ENCODE measurements around the gene CCDC157.

Gene CCDC157

GRCh38 chr22:30351226-30351625 lies 5.6 kb upstream of the CCDC157 start:
- H3K4me3 ChIP-seq (ENCODE audit: insufficient read depth, low read depth, low read length, poor library complexity, severe bottlenecking) = no peak overlapping the region
- H3K4me1 ChIP-seq (ENCODE audit: control insufficient read depth, insufficient read depth, low read length, poor library complexity, severe bottlenecking) = peaks cover 26% of the 10 kb centered on the region
- no peaks in the 10 kb centered on the region for H3K27me3 ChIP-seq (replicated peaks; ENCODE audit: control insufficient read depth, insufficient read depth, low read length, poor library complexity, severe bottlenecking)
- H3K9me3 ChIP-seq (ENCODE audit: control insufficient read depth, low read length) = no peaks in the 10 kb centered on the region
- H3K27ac ChIP-seq (ENCODE audit: insufficient read depth, low read length, poor library complexity, severe bottlenecking) = no peak overlapping the region
- peaks cover 67% of the 10 kb centered on the region for H3K36me3 ChIP-seq (ENCODE audit: control insufficient read depth, insufficient read depth, low read length)
- DNase-seq = no peak

- peaks cover 37% of the 10 kb centered on the region for H3K36me3 ChIP-seq (ENCODE audit: control insufficient read depth, insufficient read depth, low read length)
- no peak overlapping the region for H3K27ac ChIP-seq (ENCODE audit: insufficient read depth, low read length, poor library complexity, severe bottlenecking)
- no peaks in the 10 kb centered on the region for H3K27me3 ChIP-seq (replicated peaks; ENCODE audit: control insufficient read depth, insufficient read depth, low read length, poor library complexity, severe bottlenecking)
- peaks cover 21% of the 10 kb centered on the region for H3K4me1 ChIP-seq (ENCODE audit: control insufficient read depth, insufficient read depth, low read length, poor library complexity, severe bottlenecking)
- H3K4me3 ChIP-seq (ENCODE audit: insufficient read depth, low read depth, low read length, poor library complexity, severe bottlenecking) = no peak overlapping the region
- no peak for DNase-seq
- H3K9me3 ChIP-seq (ENCODE audit: control insufficient read depth, low read length) = no peaks in the 10 kb centered on the region
These were observed 2.2 kb upstream of the CCDC157 start for GRCh38 chr22:30354644-30355043.

- no peaks in the 10 kb centered on the region for H3K9me3 ChIP-seq (ENCODE audit: control insufficient read depth, low read length)
- peaks cover 14% of the 10 kb centered on the region for H3K36me3 ChIP-seq (ENCODE audit: control insufficient read depth, insufficient read depth, low read length)
- H3K27ac ChIP-seq (ENCODE audit: insufficient read depth, low read length, poor library complexity, severe bottlenecking) = peak overlapping the region; percentile 96
- H3K27me3 ChIP-seq (replicated peaks; ENCODE audit: control insufficient read depth, insufficient read depth, low read length, poor library complexity, severe bottlenecking) = no peaks in the 10 kb centered on the region
- no peak for DNase-seq
- peak overlapping the region; percentile 88 for H3K4me3 ChIP-seq (ENCODE audit: insufficient read depth, low read depth, low read length, poor library complexity, severe bottlenecking)
- H3K4me1 ChIP-seq (ENCODE audit: control insufficient read depth, insufficient read depth, low read length, poor library complexity, severe bottlenecking) = peaks cover 18% of the 10 kb centered on the region
These were observed 396 bp downstream of the CCDC157 start for GRCh38 chr22:30357236-30357570.

GRCh38 chr22:30357650-30358215 lies 926 bp downstream of the CCDC157 start:
- Histone ChIP-seq H3K36me3 (ENCODE audit: control insufficient read depth, insufficient read depth, low read length) (peaks cover 8% of the 10 kb centered on the region), H3K27ac (ENCODE audit: insufficient read depth, low read length, poor library complexity, severe bottlenecking) (no peak overlapping the region), H3K4me3 (ENCODE audit: insufficient read depth, low read depth, low read length, poor library complexity, severe bottlenecking) (no peak overlapping the region), H3K27me3 (replicated peaks; ENCODE audit: control insufficient read depth, insufficient read depth, low read length, poor library complexity, severe bottlenecking) (no peaks in the 10 kb centered on the region), H3K9me3 (ENCODE audit: control insufficient read depth, low read length) (no peaks in the 10 kb centered on the region), H3K4me1 (ENCODE audit: control insufficient read depth, insufficient read depth, low read length, poor library complexity, severe bottlenecking) (peaks cover 18% of the 10 kb centered on the region)
- no peak for DNase-seq

GRCh38 chr22:30358541-30358940 lies 1.7 kb downstream of the CCDC157 start:
- H3K9me3 ChIP-seq (ENCODE audit: control insufficient read depth, low read length) = no peaks in the 10 kb centered on the region
- no peak for DNase-seq
- H3K27ac ChIP-seq (ENCODE audit: insufficient read depth, low read length, poor library complexity, severe bottlenecking) = no peak overlapping the region
- H3K4me1 ChIP-seq (ENCODE audit: control insufficient read depth, insufficient read depth, low read length, poor library complexity, severe bottlenecking) = peaks cover 18% of the 10 kb centered on the region
- peaks cover 3% of the 10 kb centered on the region for H3K36me3 ChIP-seq (ENCODE audit: control insufficient read depth, insufficient read depth, low read length)
- no peaks in the 10 kb centered on the region for H3K27me3 ChIP-seq (replicated peaks; ENCODE audit: control insufficient read depth, insufficient read depth, low read length, poor library complexity, severe bottlenecking)
- no peak overlapping the region for H3K4me3 ChIP-seq (ENCODE audit: insufficient read depth, low read depth, low read length, poor library complexity, severe bottlenecking)

GRCh38 chr22:30361916-30362650 lies 5.3 kb downstream of the CCDC157 start:
- H3K27ac ChIP-seq (ENCODE audit: insufficient read depth, low read length, poor library complexity, severe bottlenecking) = no peak overlapping the region
- no peaks in the 10 kb centered on the region for H3K4me1 ChIP-seq (ENCODE audit: control insufficient read depth, insufficient read depth, low read length, poor library complexity, severe bottlenecking)
- H3K9me3 ChIP-seq (ENCODE audit: control insufficient read depth, low read length) = no peaks in the 10 kb centered on the region
- H3K36me3 ChIP-seq (ENCODE audit: control insufficient read depth, insufficient read depth, low read length) = no peaks in the 10 kb centered on the region
- DNase-seq = no peak
- H3K27me3 ChIP-seq (replicated peaks; ENCODE audit: control insufficient read depth, insufficient read depth, low read length, poor library complexity, severe bottlenecking) = no peaks in the 10 kb centered on the region
- no peak overlapping the region for H3K4me3 ChIP-seq (ENCODE audit: insufficient read depth, low read depth, low read length, poor library complexity, severe bottlenecking)

GRCh38 chr22:30362651-30363281 lies 6.0 kb downstream of the CCDC157 start:
- Histone ChIP-seq H3K27ac (ENCODE audit: insufficient read depth, low read length, poor library complexity, severe bottlenecking) (no peak overlapping the region), H3K4me1 (ENCODE audit: control insufficient read depth, insufficient read depth, low read length, poor library complexity, severe bottlenecking) (no peaks in the 10 kb centered on the region), H3K4me3 (ENCODE audit: insufficient read depth, low read depth, low read length, poor library complexity, severe bottlenecking) (no peak overlapping the region), H3K9me3 (ENCODE audit: control insufficient read depth, low read length) (no peaks in the 10 kb centered on the region), H3K27me3 (replicated peaks; ENCODE audit: control insufficient read depth, insufficient read depth, low read length, poor library complexity, severe bottlenecking) (no peaks in the 10 kb centered on the region), H3K36me3 (ENCODE audit: control insufficient read depth, insufficient read depth, low read length) (no peaks in the 10 kb centered on the region)
- no peak for DNase-seq

- no peaks in the 10 kb centered on the region for H3K27me3 ChIP-seq (replicated peaks; ENCODE audit: control insufficient read depth, insufficient read depth, low read length, poor library complexity, severe bottlenecking)
- H3K4me3 ChIP-seq (ENCODE audit: insufficient read depth, low read depth, low read length, poor library complexity, severe bottlenecking) = no peak overlapping the region
- H3K36me3 ChIP-seq (ENCODE audit: control insufficient read depth, insufficient read depth, low read length) = no peaks in the 10 kb centered on the region
- no peak overlapping the region for H3K27ac ChIP-seq (ENCODE audit: insufficient read depth, low read length, poor library complexity, severe bottlenecking)
- H3K4me1 ChIP-seq (ENCODE audit: control insufficient read depth, insufficient read depth, low read length, poor library complexity, severe bottlenecking) = no peaks in the 10 kb centered on the region
- DNase-seq = no peak
- H3K9me3 ChIP-seq (ENCODE audit: control insufficient read depth, low read length) = no peaks in the 10 kb centered on the region
These were observed 9.1 kb downstream of the CCDC157 start for GRCh38 chr22:30365891-30366290.

GRCh38 chr22:30368420-30368819 lies 11.6 kb downstream of the CCDC157 start:
- no peak for DNase-seq
- Histone ChIP-seq H3K4me1 (ENCODE audit: control insufficient read depth, insufficient read depth, low read length, poor library complexity, severe bottlenecking) (no peaks in the 10 kb centered on the region), H3K36me3 (ENCODE audit: control insufficient read depth, insufficient read depth, low read length) (no peaks in the 10 kb centered on the region), H3K9me3 (ENCODE audit: control insufficient read depth, low read length) (no peaks in the 10 kb centered on the region), H3K4me3 (ENCODE audit: insufficient read depth, low read depth, low read length, poor library complexity, severe bottlenecking) (no peak overlapping the region), H3K27ac (ENCODE audit: insufficient read depth, low read length, poor library complexity, severe bottlenecking) (no peak overlapping the region), H3K27me3 (replicated peaks; ENCODE audit: control insufficient read depth, insufficient read depth, low read length, poor library complexity, severe bottlenecking) (no peaks in the 10 kb centered on the region)

GRCh38 chr22:30370641-30371230 lies 13.9 kb downstream of the CCDC157 start:
- no peaks in the 10 kb centered on the region for H3K9me3 ChIP-seq (ENCODE audit: control insufficient read depth, low read length)
- H3K27ac ChIP-seq (ENCODE audit: insufficient read depth, low read length, poor library complexity, severe bottlenecking) = no peak overlapping the region
- no peaks in the 10 kb centered on the region for H3K4me1 ChIP-seq (ENCODE audit: control insufficient read depth, insufficient read depth, low read length, poor library complexity, severe bottlenecking)
- no peak for DNase-seq
- H3K4me3 ChIP-seq (ENCODE audit: insufficient read depth, low read depth, low read length, poor library complexity, severe bottlenecking) = no peak overlapping the region
- no peaks in the 10 kb centered on the region for H3K36me3 ChIP-seq (ENCODE audit: control insufficient read depth, insufficient read depth, low read length)
- no peaks in the 10 kb centered on the region for H3K27me3 ChIP-seq (replicated peaks; ENCODE audit: control insufficient read depth, insufficient read depth, low read length, poor library complexity, severe bottlenecking)
